Measurements from ENCODE around the gene HYI.

The HYI gene

GRCh38 chr1:43426221-43426620, 27.5 kb downstream of the HYI start:
- no peaks in the 10 kb centered on the region for H3K27me3 ChIP-seq (ENCODE audit: insufficient read depth, insufficient read length)
- H3K4me3 ChIP-seq (ENCODE audit: insufficient read length, low read depth) = no peak overlapping the region
- TF ChIP-seq SUZ12 (IDR thresholded peaks at IDR 0.05; ENCODE audit: extremely low read depth, insufficient read depth, insufficient read length) (no peak), YY1 (IDR thresholded peaks at IDR 0.05; ENCODE audit: insufficient read depth, insufficient read length) (no peak), ZNF274 (IDR thresholded peaks at IDR 0.05; ENCODE audit: low read depth, low read length) (no peak)
- peaks cover 9% of the 10 kb centered on the region for H3K4me1 ChIP-seq (ENCODE audit: insufficient read depth, insufficient read length)
- H3K9me3 ChIP-seq (ENCODE audit: insufficient read depth, low read length) = no peaks in the 10 kb centered on the region
- no peak overlapping the region for H3K9ac ChIP-seq (ENCODE audit: insufficient read length, low read depth)
- DNase-seq (ENCODE audit: low read depth, low spot score) = no peak
- peaks cover 99% of the 10 kb centered on the region for H3K36me3 ChIP-seq (ENCODE audit: insufficient read depth, insufficient read length, low read length)

- Histone ChIP-seq H3K9ac (ENCODE audit: insufficient read length, low read depth) (no peak overlapping the region), H3K4me3 (ENCODE audit: insufficient read length, low read depth) (no peak overlapping the region), H3K4me1 (ENCODE audit: insufficient read depth, insufficient read length) (peaks cover 9% of the 10 kb centered on the region), H3K27me3 (ENCODE audit: insufficient read depth, insufficient read length) (no peaks in the 10 kb centered on the region), H3K9me3 (ENCODE audit: insufficient read depth, low read length) (no peaks in the 10 kb centered on the region), H3K36me3 (ENCODE audit: insufficient read depth, insufficient read length, low read length) (peaks cover 99% of the 10 kb centered on the region)
- no peak for TF ChIP-seq ZNF274 (IDR thresholded peaks at IDR 0.05; ENCODE audit: low read depth, low read length)
- no peak for TF ChIP-seq SUZ12 (IDR thresholded peaks at IDR 0.05; ENCODE audit: extremely low read depth, insufficient read depth, insufficient read length)
- no peak for TF ChIP-seq YY1 (IDR thresholded peaks at IDR 0.05; ENCODE audit: insufficient read depth, insufficient read length)
- no peak for DNase-seq (ENCODE audit: low read depth, low spot score)
Observed at GRCh38 chr1:43425045-43425444, 28.7 kb downstream of the HYI start.

GRCh38 chr1:43423672-43424550, 29.8 kb downstream of the HYI start:
- Histone ChIP-seq H3K4me1 (ENCODE audit: insufficient read depth, insufficient read length) (peaks cover 9% of the 10 kb centered on the region), H3K4me3 (ENCODE audit: insufficient read length, low read depth) (no peak overlapping the region), H3K27me3 (ENCODE audit: insufficient read depth, insufficient read length) (no peaks in the 10 kb centered on the region), H3K36me3 (ENCODE audit: insufficient read depth, insufficient read length, low read length) (peaks cover 99% of the 10 kb centered on the region), H3K9me3 (ENCODE audit: insufficient read depth, low read length) (no peaks in the 10 kb centered on the region), H3K9ac (ENCODE audit: insufficient read length, low read depth) (no peak overlapping the region)
- no peak for TF ChIP-seq ZNF274 (IDR thresholded peaks at IDR 0.05; ENCODE audit: low read depth, low read length)
- no peak for TF ChIP-seq SUZ12 (IDR thresholded peaks at IDR 0.05; ENCODE audit: extremely low read depth, insufficient read depth, insufficient read length)
- no peak for TF ChIP-seq YY1 (IDR thresholded peaks at IDR 0.05; ENCODE audit: insufficient read depth, insufficient read length)
- no peak for DNase-seq (ENCODE audit: low read depth, low spot score)

- no peak for DNase-seq (ENCODE audit: low read depth, low spot score)
- Histone ChIP-seq H3K36me3 (ENCODE audit: insufficient read depth, insufficient read length, low read length) (peaks cover 99% of the 10 kb centered on the region), H3K27me3 (ENCODE audit: insufficient read depth, insufficient read length) (no peaks in the 10 kb centered on the region), H3K4me1 (ENCODE audit: insufficient read depth, insufficient read length) (peaks cover 9% of the 10 kb centered on the region), H3K4me3 (ENCODE audit: insufficient read length, low read depth) (no peak overlapping the region), H3K9me3 (ENCODE audit: insufficient read depth, low read length) (no peaks in the 10 kb centered on the region), H3K9ac (ENCODE audit: insufficient read length, low read depth) (no peak overlapping the region)
- TF ChIP-seq YY1 (IDR thresholded peaks at IDR 0.05; ENCODE audit: insufficient read depth, insufficient read length) (no peak), SUZ12 (IDR thresholded peaks at IDR 0.05; ENCODE audit: extremely low read depth, insufficient read depth, insufficient read length) (no peak), ZNF274 (IDR thresholded peaks at IDR 0.05; ENCODE audit: low read depth, low read length) (no peak)
Observed at GRCh38 chr1:43422995-43423671, 30.6 kb downstream of the HYI start.

GRCh38 chr1:43421976-43422750, 31.6 kb downstream of the HYI start:
- H3K9me3 ChIP-seq (ENCODE audit: insufficient read depth, low read length) = no peaks in the 10 kb centered on the region
- H3K9ac ChIP-seq (ENCODE audit: insufficient read length, low read depth) = peak overlapping the region; percentile 6
- H3K36me3 ChIP-seq (ENCODE audit: insufficient read depth, insufficient read length, low read length) = peaks cover 99% of the 10 kb centered on the region
- no peak for TF ChIP-seq SUZ12 (IDR thresholded peaks at IDR 0.05; ENCODE audit: extremely low read depth, insufficient read depth, insufficient read length)
- TF ChIP-seq ZNF274 (IDR thresholded peaks at IDR 0.05; ENCODE audit: low read depth, low read length) = no peak
- TF ChIP-seq YY1 (IDR thresholded peaks at IDR 0.05; ENCODE audit: insufficient read depth, insufficient read length) = no peak
- peaks cover 9% of the 10 kb centered on the region for H3K4me1 ChIP-seq (ENCODE audit: insufficient read depth, insufficient read length)
- DNase-seq (ENCODE audit: low read depth, low spot score) = peak; percentile 43
- H3K27me3 ChIP-seq (ENCODE audit: insufficient read depth, insufficient read length) = no peaks in the 10 kb centered on the region
- no peak overlapping the region for H3K4me3 ChIP-seq (ENCODE audit: insufficient read length, low read depth)

GRCh38 chr1:43421396-43421795, 32.3 kb downstream of the HYI start:
- no peaks in the 10 kb centered on the region for H3K9me3 ChIP-seq (ENCODE audit: insufficient read depth, low read length)
- peaks cover 9% of the 10 kb centered on the region for H3K4me1 ChIP-seq (ENCODE audit: insufficient read depth, insufficient read length)
- peak overlapping the region; percentile 6 for H3K9ac ChIP-seq (ENCODE audit: insufficient read length, low read depth)
- TF ChIP-seq SUZ12 (IDR thresholded peaks at IDR 0.05; ENCODE audit: extremely low read depth, insufficient read depth, insufficient read length) (no peak), YY1 (IDR thresholded peaks at IDR 0.05; ENCODE audit: insufficient read depth, insufficient read length) (no peak), ZNF274 (IDR thresholded peaks at IDR 0.05; ENCODE audit: low read depth, low read length) (no peak)
- no peak for DNase-seq (ENCODE audit: low read depth, low spot score)
- no peak overlapping the region for H3K4me3 ChIP-seq (ENCODE audit: insufficient read length, low read depth)
- H3K27me3 ChIP-seq (ENCODE audit: insufficient read depth, insufficient read length) = no peaks in the 10 kb centered on the region
- peaks cover 99% of the 10 kb centered on the region for H3K36me3 ChIP-seq (ENCODE audit: insufficient read depth, insufficient read length, low read length)
